ENCODE data around the gene MORN5. TPM values are rescaled to one million over a fixed set of nuclear protein-coding genes. Genes with fewer than 3 reads are reported as not detected.

Gene MORN5
- total and polyA plus RNA-seq, 2 donors (not counting 1 experiment from before 2014, with no cell fraction given), result 0.33 TPM; not detected in 1

DNA sequence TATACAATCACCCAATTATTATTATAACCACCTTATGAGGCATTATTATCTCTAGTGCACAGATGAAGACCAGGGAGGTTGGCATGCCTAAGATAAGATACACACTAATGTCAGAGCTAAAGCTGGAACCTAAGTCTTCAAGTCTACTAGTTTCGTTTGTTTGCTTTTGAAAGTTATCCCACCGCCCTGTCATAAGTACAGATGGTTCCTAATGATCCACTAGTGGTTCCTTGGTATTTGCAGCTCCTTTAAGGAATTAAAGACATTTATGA, 14.2 kb upstream of the MORN5 start:
- Histone ChIP-seq H3K4me3 (replicated peaks in 1 of 4; ENCODE audit: control extremely low read depth in 1 of 4, insufficient read depth in 1 of 4, low read depth in 3 of 4, low read length in 4 of 4) (no peak overlapping the region), H3K79me2 (ENCODE audit: control insufficient read depth, insufficient read depth, low read length) (no peaks in the 10 kb centered on the region), H3K9ac (ENCODE audit: insufficient read depth, low read length) (no peak overlapping the region), H3K36me3 (ENCODE audit: control insufficient read depth, insufficient read depth, low read length) (peaks cover 2% of the 10 kb centered on the region), H3K27me3 (ENCODE audit: control insufficient read depth, insufficient read depth, low read length) (no peaks in the 10 kb centered on the region), H3K27ac (ENCODE audit: insufficient read depth, low read length) (no peak overlapping the region), H3K9me3 (ENCODE audit: control insufficient read depth, insufficient read depth, low read depth, low read length) (no peaks in the 10 kb centered on the region), H3K4me1 (ENCODE audit: control insufficient read depth, extremely low read depth, insufficient read depth, low read length) (no peaks in the 10 kb centered on the region), H4K20me1 (ENCODE audit: control insufficient read depth, extremely low read depth, insufficient read depth, low read length) (peaks cover 2% of the 10 kb centered on the region), H2AFZ (ENCODE audit: low read length) (no peak overlapping the region), H3K4me2 (ENCODE audit: extremely low read depth, insufficient read depth, low read length) (no peak overlapping the region)
- TF ChIP-seq EZH2 (IDR thresholded peaks at IDR 0.05; ENCODE audit: low read length, missing control alignments), result no peak
- TF ChIP-seq, protein P1, sequence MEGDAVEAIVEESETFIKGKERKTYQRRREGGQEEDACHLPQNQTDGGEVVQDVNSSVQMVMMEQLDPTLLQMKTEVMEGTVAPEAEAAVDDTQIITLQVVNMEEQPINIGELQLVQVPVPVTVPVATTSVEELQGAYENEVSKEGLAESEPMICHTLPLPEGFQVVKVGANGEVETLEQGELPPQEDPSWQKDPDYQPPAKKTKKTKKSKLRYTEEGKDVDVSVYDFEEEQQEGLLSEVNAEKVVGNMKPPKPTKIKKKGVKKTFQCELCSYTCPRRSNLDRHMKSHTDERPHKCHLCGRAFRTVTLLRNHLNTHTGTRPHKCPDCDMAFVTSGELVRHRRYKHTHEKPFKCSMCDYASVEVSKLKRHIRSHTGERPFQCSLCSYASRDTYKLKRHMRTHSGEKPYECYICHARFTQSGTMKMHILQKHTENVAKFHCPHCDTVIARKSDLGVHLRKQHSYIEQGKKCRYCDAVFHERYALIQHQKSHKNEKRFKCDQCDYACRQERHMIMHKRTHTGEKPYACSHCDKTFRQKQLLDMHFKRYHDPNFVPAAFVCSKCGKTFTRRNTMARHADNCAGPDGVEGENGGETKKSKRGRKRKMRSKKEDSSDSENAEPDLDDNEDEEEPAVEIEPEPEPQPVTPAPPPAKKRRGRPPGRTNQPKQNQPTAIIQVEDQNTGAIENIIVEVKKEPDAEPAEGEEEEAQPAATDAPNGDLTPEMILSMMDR (conservative IDR thresholded peaks at IDR 0.05 in 1 of 2, IDR thresholded peaks at IDR 0.05 in 1 of 2; ENCODE audit: low read depth in 1 of 2, low read length in 2 of 2), result no peak
- DNase-seq (ENCODE audit: low read depth in 2 of 2), result no peak

GRCh38 chr9:122151267-122151828, 8.4 kb upstream of the MORN5 start:
- no peaks in the 10 kb centered on the region for H3K36me3 ChIP-seq (ENCODE audit: control insufficient read depth, insufficient read depth, low read length)
- H3K4me1 ChIP-seq (ENCODE audit: control insufficient read depth, extremely low read depth, insufficient read depth, low read length), result no peaks in the 10 kb centered on the region
- H3K4me3 ChIP-seq (replicated peaks in 1 of 4; ENCODE audit: control extremely low read depth in 1 of 4, insufficient read depth in 1 of 4, low read depth in 3 of 4, low read length in 4 of 4), result no peak overlapping the region
- H3K27ac ChIP-seq (ENCODE audit: insufficient read depth, low read length), result no peak overlapping the region
- H3K79me2 ChIP-seq (ENCODE audit: control insufficient read depth, insufficient read depth, low read length), result peaks cover 5% of the 10 kb centered on the region
- TF ChIP-seq EZH2 (IDR thresholded peaks at IDR 0.05; ENCODE audit: low read length, missing control alignments), result no peak
- TF ChIP-seq, protein P1 (conservative IDR thresholded peaks at IDR 0.05 in 1 of 2, IDR thresholded peaks at IDR 0.05 in 1 of 2; ENCODE audit: low read depth in 1 of 2, low read length in 2 of 2), result no peak
- H3K27me3 ChIP-seq (ENCODE audit: control insufficient read depth, insufficient read depth, low read length), result no peaks in the 10 kb centered on the region
- no peak overlapping the region for H3K4me2 ChIP-seq (ENCODE audit: extremely low read depth, insufficient read depth, low read length)
- H4K20me1 ChIP-seq (ENCODE audit: control insufficient read depth, extremely low read depth, insufficient read depth, low read length), result no peaks in the 10 kb centered on the region
- H3K9ac ChIP-seq (ENCODE audit: insufficient read depth, low read length), result no peak overlapping the region
- H3K9me3 ChIP-seq (ENCODE audit: control insufficient read depth, insufficient read depth, low read depth, low read length), result no peaks in the 10 kb centered on the region
- H2AFZ ChIP-seq (ENCODE audit: low read length), result no peak overlapping the region
- no peak for DNase-seq (ENCODE audit: low read depth in 2 of 2)

GRCh38 chr9:122155796-122156195, 3.9 kb upstream of the MORN5 start:
- no peaks in the 10 kb centered on the region for H3K4me1 ChIP-seq (ENCODE audit: control insufficient read depth, extremely low read depth, insufficient read depth, low read length)
- H3K9me3 ChIP-seq (ENCODE audit: control insufficient read depth, insufficient read depth, low read depth, low read length), result no peaks in the 10 kb centered on the region
- H2AFZ ChIP-seq (ENCODE audit: low read length), result no peak overlapping the region
- peaks cover 20% of the 10 kb centered on the region for H3K79me2 ChIP-seq (ENCODE audit: control insufficient read depth, insufficient read depth, low read length)
- no peak overlapping the region for H3K27ac ChIP-seq (ENCODE audit: insufficient read depth, low read length)
- no peak overlapping the region for H3K4me3 ChIP-seq (replicated peaks in 1 of 4; ENCODE audit: control extremely low read depth in 1 of 4, insufficient read depth in 1 of 4, low read depth in 3 of 4, low read length in 4 of 4)
- H3K4me2 ChIP-seq (ENCODE audit: extremely low read depth, insufficient read depth, low read length), result no peak overlapping the region
- no peak for DNase-seq (ENCODE audit: low read depth in 2 of 2)
- TF ChIP-seq EZH2 (IDR thresholded peaks at IDR 0.05; ENCODE audit: low read length, missing control alignments), result no peak
- TF ChIP-seq, protein P1 (conservative IDR thresholded peaks at IDR 0.05 in 1 of 2, IDR thresholded peaks at IDR 0.05 in 1 of 2; ENCODE audit: low read depth in 1 of 2, low read length in 2 of 2), result no peak
- H3K36me3 ChIP-seq (ENCODE audit: control insufficient read depth, insufficient read depth, low read length), result no peaks in the 10 kb centered on the region
- H3K27me3 ChIP-seq (ENCODE audit: control insufficient read depth, insufficient read depth, low read length), result no peaks in the 10 kb centered on the region
- no peaks in the 10 kb centered on the region for H4K20me1 ChIP-seq (ENCODE audit: control insufficient read depth, extremely low read depth, insufficient read depth, low read length)
- H3K9ac ChIP-seq (ENCODE audit: insufficient read depth, low read length), result no peak overlapping the region

Measured in fibroblast of lung (primary cell).